HG02642 (cell line): ENCODE results near the gene CPEB1.
A peak's percentile ranks its signal among the peaks of the same experiment; 100 is the strongest.
"Not testable (repeated sequence)": the region's sequence is repeated elsewhere in the genome, so short reads cannot be mapped to it uniquely, and the experiment has no call there.

Experiments
- ATAC-seq: cut with Tn5 transposase; IDR thresholded peaks from one replicate; pipeline ENCODE4 v1.9.1; 2021; ENCODE audit warnings: mild to moderate bottlenecking; ENCODE audit not compliant: unreplicated experiment, poor library complexity

CPEB1 gene

DNA sequence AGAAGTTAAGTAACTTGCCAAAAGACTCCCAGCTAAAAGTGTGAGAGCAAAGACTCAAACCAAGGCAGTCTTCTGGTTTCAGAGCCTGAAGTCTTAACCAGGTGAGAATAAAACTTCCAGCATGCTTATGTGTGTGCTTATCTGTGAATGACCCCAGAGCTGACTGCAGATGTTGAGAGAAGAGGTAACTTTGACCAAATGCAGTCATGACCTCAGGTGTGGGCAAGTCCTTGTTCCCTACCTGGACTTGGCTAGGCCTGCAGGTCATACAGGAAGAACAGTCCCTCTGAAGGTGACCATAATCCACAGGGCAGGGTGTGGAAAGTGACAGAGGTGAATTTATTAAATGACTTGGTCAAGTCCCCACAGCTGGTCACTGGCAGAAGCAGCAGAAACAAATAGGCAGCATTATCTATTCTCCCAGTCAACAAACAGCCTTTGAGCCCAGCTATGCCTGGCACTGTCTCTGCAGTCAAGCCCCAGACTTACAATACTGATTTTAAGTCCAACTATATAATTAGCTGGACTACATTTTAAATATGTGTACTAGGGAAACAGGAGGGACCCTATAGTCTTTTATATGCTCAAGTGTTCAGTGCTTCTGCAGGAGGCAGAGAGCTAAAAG, 3.0 kb upstream of the CPEB1 start:
- no peak for ATAC-seq

DNA sequence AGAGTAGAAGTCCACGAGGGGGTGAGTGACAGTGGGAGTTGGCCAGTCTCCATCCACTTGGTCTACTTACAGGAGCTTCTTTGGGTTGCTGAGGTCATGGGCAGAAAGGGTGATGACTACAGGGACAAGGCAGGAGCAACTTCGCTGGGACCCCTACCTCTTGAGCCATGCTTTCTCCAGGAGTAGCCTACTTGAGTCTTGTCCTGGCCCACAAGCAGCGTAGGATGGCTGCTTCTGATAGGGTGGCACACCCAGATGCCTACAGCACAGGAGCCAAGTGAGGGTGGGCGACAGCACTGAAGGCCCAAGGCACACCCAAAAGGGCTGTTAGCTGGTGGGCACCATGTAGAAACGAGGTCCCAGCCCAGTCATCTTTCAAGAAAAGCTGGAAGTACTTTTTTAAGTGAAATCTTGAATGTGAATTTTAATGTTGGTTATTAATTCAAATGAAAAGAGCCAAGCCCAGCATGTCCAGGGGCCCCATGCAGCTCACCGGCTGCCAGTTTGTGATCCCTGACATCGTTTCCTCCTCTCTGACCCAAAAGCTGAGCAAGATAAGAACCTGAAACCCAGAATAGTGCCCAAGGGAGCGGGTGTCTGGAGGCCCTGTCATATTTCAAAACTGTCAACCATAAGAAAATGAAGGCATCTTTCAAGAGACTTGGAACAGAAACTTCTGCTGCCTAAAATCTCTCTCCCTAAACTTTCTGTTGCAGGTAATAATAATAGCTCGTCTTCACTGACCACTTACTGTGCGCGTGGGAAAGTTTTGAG, 2.2 kb upstream of the CPEB1 start:
- ATAC-seq, result no peak

DNA sequence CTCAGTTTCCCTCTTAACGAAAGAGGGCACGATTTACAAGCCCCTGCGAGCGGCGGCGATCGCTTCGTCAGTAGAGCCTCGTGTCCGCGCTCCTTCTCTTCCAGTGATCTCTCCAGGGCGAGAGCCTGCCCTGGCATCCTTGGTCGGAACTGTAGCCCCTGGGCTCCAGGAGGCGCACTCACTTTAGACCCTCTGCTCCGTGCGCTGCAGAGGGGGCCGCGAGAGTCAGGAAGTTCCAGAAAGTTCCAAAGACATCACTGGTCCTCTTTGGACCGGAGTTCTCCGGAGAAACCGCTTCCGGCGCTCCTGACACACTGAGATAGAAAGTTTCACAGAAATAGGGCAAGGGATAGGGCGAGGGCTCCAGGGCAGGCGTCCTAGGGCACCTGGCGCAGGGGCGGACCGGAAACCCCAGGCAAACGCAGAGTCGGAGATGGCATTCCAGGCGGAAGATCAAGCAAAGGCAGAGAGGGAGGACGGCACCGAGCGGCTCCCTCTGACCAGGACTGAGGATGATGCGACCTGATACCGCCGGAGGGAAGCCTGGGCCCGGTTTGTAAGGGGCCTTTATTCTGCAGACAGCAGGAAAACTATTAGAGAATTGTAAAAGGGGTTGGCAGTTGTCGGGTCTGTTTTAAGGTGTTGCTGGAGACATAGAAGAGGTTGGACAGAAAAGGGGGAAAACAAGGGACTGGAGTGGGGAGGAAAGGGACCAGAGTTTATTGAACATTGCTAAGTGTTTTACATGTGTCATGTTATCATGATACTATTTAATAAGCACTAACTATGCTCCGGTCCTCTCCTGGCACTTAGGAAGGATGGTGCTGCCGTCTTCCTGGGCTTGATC, 1.3 kb upstream of the CPEB1 start:
- no peak for ATAC-seq

DNA sequence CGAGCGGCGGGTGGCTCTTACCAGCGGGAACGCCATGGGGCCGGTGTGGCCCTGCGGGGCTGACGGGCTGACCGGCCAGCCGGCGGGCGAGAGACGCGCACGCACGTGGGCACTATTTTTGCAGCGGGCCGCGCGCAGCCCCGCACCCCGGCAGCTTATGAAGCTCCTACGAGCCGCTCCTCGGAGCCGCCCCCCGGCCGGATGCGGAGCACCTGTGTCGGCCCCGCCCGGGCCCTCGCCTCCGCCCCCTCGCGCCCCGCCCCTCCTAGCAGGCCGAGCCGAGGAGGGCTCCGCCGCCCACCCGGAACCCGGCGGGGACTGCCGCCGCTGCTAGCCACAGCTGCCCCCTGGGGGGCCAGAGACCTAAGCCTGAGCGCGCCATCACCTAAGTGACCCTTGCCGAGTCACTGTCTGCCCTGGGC, 683 bp upstream of the CPEB1 start:
- ATAC-seq, result peak; percentile 47

DNA sequence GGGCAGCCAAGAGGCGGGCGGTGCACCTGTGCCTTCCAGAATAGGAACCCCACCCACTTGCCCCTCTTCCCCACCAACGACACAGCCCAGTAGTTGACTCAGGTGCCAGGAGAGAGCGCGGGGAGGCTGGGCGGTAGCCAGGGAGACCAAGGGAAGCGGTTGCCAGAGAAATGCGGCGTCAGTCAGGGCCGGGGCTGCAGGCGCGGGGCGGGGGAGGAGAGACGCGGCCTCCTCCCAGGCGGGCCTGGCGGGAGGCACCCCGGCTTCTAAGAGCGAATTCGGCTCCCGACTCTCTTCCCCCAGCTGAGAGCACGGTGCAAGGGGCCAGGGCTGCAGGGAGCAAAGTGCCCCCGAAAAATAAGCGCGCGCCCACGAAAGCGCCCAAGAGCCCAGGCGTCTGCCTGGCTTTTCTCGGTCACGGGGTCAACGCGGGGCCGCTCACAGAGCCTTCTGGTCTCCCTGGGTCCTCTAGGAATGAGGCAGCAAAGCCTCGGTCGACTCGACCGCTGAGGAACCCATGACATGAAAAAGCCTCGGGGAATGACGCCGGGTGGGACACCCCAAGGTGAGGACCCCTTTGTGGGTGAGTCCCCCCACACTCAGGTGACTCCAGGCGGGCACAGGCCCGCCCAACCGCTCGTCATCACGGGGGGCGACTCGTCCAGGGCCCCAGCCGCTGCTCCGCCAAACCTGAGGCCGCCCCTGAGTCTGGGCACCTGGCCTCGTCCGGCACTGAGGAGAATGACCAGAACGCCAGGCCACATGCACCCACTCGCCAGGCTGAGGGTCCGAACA, 716 bp downstream of the CPEB1 start:
- no peak for ATAC-seq

DNA sequence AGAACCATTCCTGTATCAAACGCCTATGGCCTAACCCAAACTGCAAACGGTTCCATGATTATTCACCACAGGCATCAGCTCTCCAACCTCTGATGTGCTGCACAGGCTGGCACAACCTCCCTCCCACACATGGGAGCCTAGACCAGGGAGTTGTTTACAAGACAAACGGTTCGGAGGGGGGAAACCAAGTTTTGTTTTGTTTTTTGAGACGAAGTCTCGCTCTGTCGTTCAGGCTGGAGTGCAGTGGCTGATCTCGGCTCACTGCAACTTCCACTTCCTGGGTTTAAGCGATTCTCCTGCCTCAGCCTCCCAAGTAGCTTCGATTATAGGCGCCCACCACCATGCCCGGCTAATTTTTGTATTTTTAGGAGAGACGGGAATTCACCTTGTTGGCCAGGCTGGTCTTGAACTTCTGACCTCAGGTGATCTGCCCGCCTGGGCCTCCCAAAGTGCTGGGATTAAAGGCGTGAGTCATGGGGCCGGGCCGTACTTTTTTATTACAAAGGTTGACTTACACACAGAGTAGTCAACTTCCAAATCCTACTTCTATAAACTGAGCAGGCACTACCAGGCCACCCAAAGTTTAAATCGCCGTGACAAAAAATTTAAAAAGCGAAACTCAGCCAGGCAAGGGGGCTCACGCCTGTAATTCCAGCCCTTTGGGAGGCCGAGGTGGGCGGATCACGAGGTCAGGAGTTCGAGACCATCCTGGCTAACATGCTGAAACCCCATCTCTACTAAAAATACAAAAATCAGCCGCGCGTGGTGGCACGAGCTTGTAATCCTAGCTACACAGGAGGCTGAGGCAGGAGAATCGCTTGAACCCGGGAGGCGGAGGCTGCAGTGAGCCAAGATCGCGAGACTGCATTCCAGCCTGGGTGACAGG, 2.0 kb downstream of the CPEB1 start:
- not testable (repeated sequence) for ATAC-seq

DNA sequence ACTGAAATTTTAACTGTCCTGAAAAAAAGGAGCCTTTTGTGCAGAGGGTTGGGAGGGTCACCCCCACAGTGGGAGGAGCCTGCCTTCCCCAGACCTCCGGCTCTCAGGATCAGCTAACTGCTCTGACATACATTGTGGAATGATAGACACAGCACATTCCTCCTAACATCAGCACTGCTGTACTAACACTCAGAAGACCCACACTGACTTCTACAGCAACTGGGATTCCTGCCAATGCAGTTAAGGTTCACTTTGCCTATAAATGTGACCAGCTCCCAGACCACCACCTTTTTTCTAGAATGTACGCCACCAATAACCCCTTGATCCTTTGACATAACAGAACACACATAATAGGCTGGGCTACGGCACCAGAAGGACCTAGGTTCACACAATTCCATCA, 3.2 kb downstream of the CPEB1 start:
- ATAC-seq, result no peak

DNA sequence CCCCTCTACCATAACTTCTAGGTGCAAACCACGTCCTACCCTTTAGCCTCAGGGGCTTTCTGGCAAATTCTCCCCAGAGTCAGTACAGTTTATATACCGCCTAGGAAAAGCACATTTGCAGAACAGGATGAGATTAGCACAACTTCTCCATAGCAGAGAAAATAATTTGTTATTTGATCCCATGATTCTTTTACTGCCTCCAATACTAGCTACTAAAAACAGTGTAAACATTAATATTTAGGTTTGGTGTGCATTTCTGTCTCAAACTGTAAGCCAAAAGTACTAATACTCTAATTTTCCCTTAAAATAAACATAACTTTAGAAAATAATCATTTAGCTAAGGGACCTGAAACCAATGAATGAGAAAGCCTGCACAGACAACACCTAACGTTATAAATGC, 4.5 kb downstream of the CPEB1 start:
- ATAC-seq, result no peak

DNA sequence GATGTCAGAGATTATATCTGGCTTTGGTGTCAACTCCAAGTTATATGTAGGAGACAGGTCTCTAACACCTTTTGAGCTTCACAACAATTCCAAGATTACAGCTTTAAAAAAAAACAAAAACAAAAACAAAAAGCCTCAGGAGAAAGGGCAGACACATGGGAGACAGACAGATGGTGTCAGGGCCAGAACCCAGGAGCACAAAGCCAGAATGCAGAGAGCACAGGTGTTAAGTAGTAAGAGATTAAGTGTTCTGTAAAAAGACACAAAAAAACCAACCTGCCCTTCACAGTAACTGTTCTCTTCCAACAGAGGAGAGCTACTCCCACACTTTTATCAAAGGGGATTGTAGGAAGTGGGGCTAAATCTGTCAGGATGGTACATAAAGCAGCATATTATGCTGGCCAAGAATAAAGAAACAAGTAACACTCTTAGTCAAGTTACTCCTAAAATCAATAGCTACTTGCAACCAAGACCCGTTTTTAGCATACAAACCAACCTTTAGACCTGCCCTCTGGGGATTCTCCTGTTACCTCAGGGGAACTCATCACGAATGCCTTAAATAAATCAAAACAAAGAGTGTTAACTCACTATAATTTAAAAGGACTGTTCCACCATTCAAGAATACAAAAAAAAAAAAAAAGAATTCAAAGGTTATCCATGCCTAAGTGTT, 5.9 kb downstream of the CPEB1 start:
- no peak for ATAC-seq

DNA sequence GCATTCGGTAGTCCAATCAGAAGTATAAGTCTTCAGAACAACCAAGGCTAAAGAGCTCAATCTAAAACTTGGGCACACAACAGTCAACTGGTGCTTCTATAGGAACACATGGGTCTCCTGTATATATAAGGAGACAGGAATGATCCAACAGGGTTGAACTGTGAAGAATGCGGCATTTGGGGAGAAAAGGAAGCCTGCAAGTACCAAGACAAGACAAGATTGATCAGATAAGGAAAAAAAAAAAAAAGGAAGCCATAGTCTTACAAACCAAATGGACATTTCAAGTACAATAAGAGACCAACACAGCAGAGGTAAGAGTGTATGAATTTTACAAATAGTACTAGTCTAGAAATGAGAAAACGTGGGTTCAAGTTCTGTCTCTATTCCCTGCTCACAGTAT, 6.5 kb downstream of the CPEB1 start:
- no peak for ATAC-seq

DNA sequence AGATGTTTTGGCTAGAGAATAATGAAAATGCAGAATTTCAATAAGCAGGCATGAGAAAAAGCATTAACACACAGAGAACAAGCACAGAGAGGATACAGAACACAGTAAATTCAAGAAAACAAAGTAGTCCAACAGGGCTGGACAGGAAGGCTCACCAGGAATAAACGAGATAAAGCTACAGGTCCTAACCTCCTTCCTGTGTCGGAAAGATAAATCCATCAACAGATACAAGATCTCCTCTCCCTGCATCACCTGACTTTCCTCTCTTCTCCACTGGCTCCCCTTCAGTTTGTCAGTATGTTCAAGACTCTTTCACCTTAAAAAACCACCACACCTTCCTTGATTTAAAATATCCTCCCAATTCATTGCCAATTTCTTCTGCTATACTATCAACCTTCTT, 11.4 kb downstream of the CPEB1 start:
- ATAC-seq, result no peak

DNA sequence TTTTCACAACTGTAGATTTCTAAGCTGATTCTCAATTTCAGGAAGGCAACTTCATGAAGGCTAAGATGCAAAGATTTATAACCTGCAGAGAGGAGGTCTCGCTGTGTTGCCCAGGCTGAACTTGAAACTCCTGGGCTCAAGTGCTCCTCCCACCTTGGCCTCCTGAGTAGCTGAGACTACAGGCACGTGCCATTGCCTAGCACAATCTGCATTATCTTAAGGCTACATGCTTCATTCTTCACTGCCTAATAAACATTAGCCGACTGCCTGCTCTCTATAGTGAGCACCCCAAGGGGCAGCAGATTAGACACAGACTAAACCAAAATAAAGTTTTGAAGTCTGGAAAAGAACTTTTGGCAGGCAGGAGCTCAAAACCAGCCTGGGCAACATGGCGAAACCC, 17.1 kb downstream of the CPEB1 start:
- ATAC-seq, result no peak

DNA sequence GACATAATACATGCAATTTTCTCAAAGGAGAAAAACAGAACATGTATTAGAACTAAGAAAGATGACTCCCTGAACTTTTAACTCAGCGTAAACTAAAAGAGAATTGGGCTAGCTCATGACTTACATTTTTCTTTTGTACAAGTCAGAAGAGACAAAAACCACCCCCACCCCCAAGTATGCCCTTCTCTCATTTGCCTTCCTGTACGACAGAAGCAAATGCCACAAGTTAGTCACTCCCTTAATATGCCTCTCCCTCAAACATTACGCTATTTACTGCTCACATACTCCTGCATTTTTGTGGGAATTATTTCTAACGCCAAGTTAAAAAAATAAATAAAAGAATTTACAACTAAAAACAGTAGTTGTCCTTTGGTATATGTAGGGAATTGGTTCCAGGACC, 22.0 kb downstream of the CPEB1 start:
- ATAC-seq, result no peak

DNA sequence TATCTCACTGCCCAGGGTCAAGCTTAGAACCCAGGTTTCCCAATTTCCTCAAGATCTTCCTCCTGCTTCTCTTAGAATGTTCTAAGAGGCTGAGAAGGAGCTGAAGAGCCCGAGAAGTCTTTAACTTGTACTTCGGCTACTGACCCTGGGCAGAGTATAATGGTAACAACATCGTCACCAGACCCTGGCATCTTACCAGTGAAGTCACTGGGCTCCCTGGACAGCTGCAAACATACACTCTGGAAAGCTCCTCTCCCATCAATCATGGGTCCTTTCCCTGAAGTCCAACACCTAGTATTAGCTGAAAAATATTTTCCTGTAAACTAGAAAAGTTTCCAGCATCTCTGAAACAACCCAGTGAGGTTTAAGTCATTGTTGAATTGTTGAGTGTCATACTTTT, 22.7 kb downstream of the CPEB1 start:
- ATAC-seq, result no peak

DNA sequence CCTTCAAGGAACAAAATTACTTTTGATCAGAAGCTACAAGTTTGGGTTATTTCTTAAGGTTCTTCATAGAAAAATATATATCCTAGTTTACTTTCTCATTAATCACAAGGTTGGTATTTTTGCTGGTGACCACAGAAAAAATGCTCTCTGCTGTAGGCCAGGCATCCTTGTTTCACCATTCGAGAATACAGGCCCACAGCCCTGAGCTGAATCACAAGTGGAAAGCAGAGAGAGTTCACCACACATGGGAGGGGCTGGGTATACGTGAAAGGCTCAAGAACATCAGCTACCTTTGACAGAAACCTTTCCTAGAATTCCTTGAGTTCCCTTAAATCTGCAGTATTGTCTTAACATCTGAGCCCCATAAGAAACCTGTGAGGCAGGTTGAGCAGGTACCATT, 23.2 kb downstream of the CPEB1 start:
- no peak for ATAC-seq

DNA sequence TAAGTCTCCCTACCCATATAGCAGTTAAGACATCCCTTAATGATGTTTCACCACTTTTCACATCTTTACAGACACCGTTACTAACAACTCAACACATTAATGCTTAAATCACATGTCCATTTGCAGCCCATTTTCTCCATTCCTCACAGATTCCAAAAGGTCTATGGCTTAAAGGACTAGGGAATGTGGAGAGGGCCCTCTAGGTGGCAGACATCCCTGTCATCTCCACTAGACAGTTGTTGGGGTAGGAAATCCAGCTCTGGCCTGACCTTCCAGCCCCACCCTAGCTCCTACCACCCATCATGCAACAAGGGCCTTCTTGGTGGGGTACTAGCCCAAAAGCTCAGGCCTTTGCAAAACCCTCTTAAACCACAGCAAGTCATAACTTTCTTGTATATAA, 25.2 kb downstream of the CPEB1 start:
- ATAC-seq, result no peak

DNA sequence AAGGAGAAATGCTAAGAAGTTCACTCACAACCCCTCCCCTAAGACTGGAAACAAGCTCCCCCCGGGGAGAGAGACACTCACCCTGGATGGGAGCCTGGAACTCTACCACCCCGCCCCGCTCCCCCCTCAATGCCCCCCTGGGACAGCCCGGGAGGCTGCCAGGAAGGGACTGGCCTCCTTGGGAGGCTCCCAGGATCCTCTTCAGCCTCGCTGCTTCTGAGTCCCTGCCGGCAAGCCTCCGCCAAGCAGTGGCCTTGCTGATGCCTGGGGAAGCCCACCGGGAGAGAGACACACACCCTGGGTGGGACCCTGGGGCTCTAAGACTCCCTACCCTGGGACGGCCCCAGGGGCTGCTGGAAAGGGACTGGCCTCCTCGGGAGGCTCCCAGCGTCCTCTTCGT, 33.4 kb downstream of the CPEB1 start:
- ATAC-seq, result no peak

DNA sequence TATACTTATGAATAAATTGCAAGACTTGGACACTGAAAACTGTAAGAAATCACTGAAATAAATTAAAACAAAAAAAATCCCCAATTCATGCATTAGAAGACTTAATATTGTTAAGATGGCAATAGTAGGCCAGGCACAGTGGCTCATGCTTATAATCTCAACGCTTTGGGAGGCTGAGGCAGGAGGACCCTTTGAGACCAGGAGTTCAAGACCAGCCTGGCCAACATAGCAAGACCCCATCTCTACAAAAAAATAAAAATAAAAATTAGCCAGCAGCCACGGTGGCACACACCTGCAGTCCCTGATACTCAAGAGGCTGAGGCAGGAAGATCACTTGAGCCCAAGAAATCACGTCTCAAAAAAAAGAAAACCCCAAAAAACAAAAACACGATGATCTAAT, 35.8 kb downstream of the CPEB1 start:
- ATAC-seq, result no peak

DNA sequence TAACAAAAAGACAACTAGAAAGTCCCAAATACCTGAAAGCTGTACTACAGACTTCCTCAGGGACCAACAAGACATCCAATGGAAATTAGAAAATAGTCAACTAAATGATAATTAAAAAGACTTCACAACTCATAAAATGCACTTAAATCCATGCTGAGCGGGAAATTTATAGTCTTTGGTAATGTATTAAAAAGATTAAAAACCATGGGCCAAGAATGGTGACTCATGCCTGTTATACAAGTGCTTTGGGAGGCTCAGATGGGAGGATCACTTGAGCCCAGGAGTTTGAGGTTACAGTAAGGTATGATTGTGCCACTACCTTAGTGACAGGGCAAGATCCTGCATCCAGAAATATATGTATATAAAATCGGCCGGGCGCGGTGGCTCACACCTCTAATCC, 45.0 kb downstream of the CPEB1 start:
- ATAC-seq, result no peak
